GM18502 (cell line): ENCODE data around the gene MCC.
A peak's percentile ranks its signal among the peaks of the same experiment; 100 is the strongest.
"Not testable (repeated sequence)": the region's sequence is repeated elsewhere in the genome, so short reads cannot be mapped to it uniquely, and the experiment has no call there.

Experiments
- ATAC-seq: cut with Tn5 transposase; IDR thresholded peaks from one replicate; pipeline ENCODE4 v1.9.1; 2021; ENCODE audit warnings: mild to moderate bottlenecking; ENCODE audit not compliant: unreplicated experiment, poor library complexity

Gene MCC

GRCh38 chr5:113493446-113493845 lies 5.2 kb upstream of the MCC start:
- no peak for ATAC-seq

- ATAC-seq, result no peak
Measured at GRCh38 chr5:113491022-113491421, 2.8 kb upstream of the MCC start.

GRCh38 chr5:113490317-113490716 lies 2.1 kb upstream of the MCC start:
- ATAC-seq, result no peak

- peak; percentile 78 for ATAC-seq
Measured at GRCh38 chr5:113489299-113489698, 1.0 kb upstream of the MCC start.

- no peak for ATAC-seq
Measured at GRCh38 chr5:113488645-113489184, 462 bp upstream of the MCC start.

GRCh38 chr5:113487416-113487780 lies 855 bp downstream of the MCC start:
- ATAC-seq, result no peak

GRCh38 chr5:113480243-113480642 lies 8.0 kb downstream of the MCC start:
- ATAC-seq, result no peak

GRCh38 chr5:113478691-113479090 lies 9.6 kb downstream of the MCC start:
- no peak for ATAC-seq

GRCh38 chr5:113474100-113474728 lies 14.0 kb downstream of the MCC start:
- ATAC-seq, result no peak

GRCh38 chr5:113463032-113463431 lies 25.2 kb downstream of the MCC start:
- ATAC-seq, result no peak

- ATAC-seq, result not testable (repeated sequence)
Measured at GRCh38 chr5:113457106-113457505, 31.1 kb downstream of the MCC start.

GRCh38 chr5:113452941-113453340 lies 35.3 kb downstream of the MCC start:
- ATAC-seq, result no peak

GRCh38 chr5:113451797-113452196 lies 36.5 kb downstream of the MCC start:
- no peak for ATAC-seq

- ATAC-seq, result no peak
Measured at GRCh38 chr5:113450929-113451328, 37.3 kb downstream of the MCC start.

- ATAC-seq, result no peak
Measured at GRCh38 chr5:113450462-113450861, 37.8 kb downstream of the MCC start.

- ATAC-seq, result no peak
Measured at GRCh38 chr5:113448252-113448651, 40.0 kb downstream of the MCC start.

GRCh38 chr5:113447498-113448050 lies 40.7 kb downstream of the MCC start:
- ATAC-seq, result no peak

- ATAC-seq, result no peak
Measured at GRCh38 chr5:113446358-113446927, 41.8 kb downstream of the MCC start.

GRCh38 chr5:113437111-113437510 lies 51.1 kb downstream of the MCC start:
- no peak for ATAC-seq

GRCh38 chr5:113435575-113435974 lies 52.7 kb downstream of the MCC start:
- ATAC-seq, result no peak

- ATAC-seq, result no peak
Measured at GRCh38 chr5:113434889-113435288, 53.4 kb downstream of the MCC start, which contains the start of gene TSSK1B. Gene TSSK1B (minus strand): TSS chr5:113434989. CDS start chr5:113434839, 150 bp downstream.
